Measurements from ENCODE around the gene TMEM63A.

- TF ChIP-seq EZH2 (IDR thresholded peaks at IDR 0.05; ENCODE audit: insufficient read depth, poor library complexity, severe bottlenecking) (no peak), EZH2phosphoT487 (IDR thresholded peaks at IDR 0.05; ENCODE audit: insufficient read depth, low read depth) (no peak)
Measured at GRCh38 chr1:225817611-225818061, 64.5 kb downstream of the TMEM63A start.
